ENCODE data around the gene DEAF1. TPM values are rescaled to one million over a fixed set of nuclear protein-coding genes. Genes with fewer than 3 reads are reported as not detected.

The DEAF1 gene
- total RNA-seq, 1 donor from 2014 or later: 72.0 TPM

- intact Hi-C loops (cut with micrococcal nuclease): no loop called here
- Mint-ChIP-seq H3K4me1 (ENCODE audit: low read depth) (peaks cover 5% of the 10 kb centered on the region), H3K9me3 (no peaks in the 10 kb centered on the region), H3K27me3 (ENCODE audit: low read depth) (peaks cover 10% of the 10 kb centered on the region), H3K27ac (no peak overlapping the region), H3K36me3 (ENCODE audit: low read depth) (peaks cover 2% of the 10 kb centered on the region), H3K4me3 (ENCODE audit: low read depth) (no peak overlapping the region)
- no peak for DNase-seq (ENCODE audit: low spot score)
Measured at GRCh38 chr11:702462-703461, 7.7 kb upstream of the DEAF1 start.

- peaks cover 13% of the 10 kb centered on the region for H3K4me1 Mint-ChIP-seq (ENCODE audit: low read depth)
- no peaks in the 10 kb centered on the region for H3K9me3 Mint-ChIP-seq
- intact Hi-C loops (cut with micrococcal nuclease): no loop called here
- H3K27me3 Mint-ChIP-seq (ENCODE audit: low read depth): peaks cover 2% of the 10 kb centered on the region
- H3K36me3 Mint-ChIP-seq (ENCODE audit: low read depth): peaks cover 2% of the 10 kb centered on the region
- no peak for DNase-seq (ENCODE audit: low spot score)
- no peak overlapping the region for H3K27ac Mint-ChIP-seq
- H3K4me3 Mint-ChIP-seq (ENCODE audit: low read depth): no peak overlapping the region
Measured at GRCh38 chr11:701741-702461, 6.9 kb upstream of the DEAF1 start.

- DNase-seq (ENCODE audit: low spot score): no peak
- no peak overlapping the region for H3K27ac Mint-ChIP-seq
- intact Hi-C loops (cut with micrococcal nuclease): no loop called here
- H3K9me3 Mint-ChIP-seq: no peaks in the 10 kb centered on the region
- H3K27me3 Mint-ChIP-seq (ENCODE audit: low read depth): no peaks in the 10 kb centered on the region
- H3K36me3 Mint-ChIP-seq (ENCODE audit: low read depth): peaks cover 2% of the 10 kb centered on the region
- no peak overlapping the region for H3K4me3 Mint-ChIP-seq (ENCODE audit: low read depth)
- peaks cover 19% of the 10 kb centered on the region for H3K4me1 Mint-ChIP-seq (ENCODE audit: low read depth)
Measured at GRCh38 chr11:699753-700152, 4.7 kb upstream of the DEAF1 start.

- Mint-ChIP-seq H3K27me3 (ENCODE audit: low read depth) (no peaks in the 10 kb centered on the region), H3K27ac (no peak overlapping the region), H3K36me3 (ENCODE audit: low read depth) (peaks cover 2% of the 10 kb centered on the region), H3K4me1 (ENCODE audit: low read depth) (peaks cover 19% of the 10 kb centered on the region), H3K4me3 (ENCODE audit: low read depth) (no peak overlapping the region), H3K9me3 (no peaks in the 10 kb centered on the region)
- intact Hi-C loops (cut with micrococcal nuclease): no loop called here
- no peak for DNase-seq (ENCODE audit: low spot score)
Measured at GRCh38 chr11:699116-699508, 4.1 kb upstream of the DEAF1 start.

GRCh38 chr11:698493-699115, 3.6 kb upstream of the DEAF1 start:
- Mint-ChIP-seq H3K9me3 (no peaks in the 10 kb centered on the region), H3K36me3 (ENCODE audit: low read depth) (peaks cover 4% of the 10 kb centered on the region), H3K4me1 (ENCODE audit: low read depth) (peaks cover 20% of the 10 kb centered on the region), H3K4me3 (ENCODE audit: low read depth) (no peak overlapping the region), H3K27ac (no peak overlapping the region), H3K27me3 (ENCODE audit: low read depth) (no peaks in the 10 kb centered on the region)
- DNase-seq (ENCODE audit: low spot score): no peak
- intact Hi-C loops (cut with micrococcal nuclease): no loop called here

GRCh38 chr11:697811-698311, 2.8 kb upstream of the DEAF1 start:
- H3K36me3 Mint-ChIP-seq (ENCODE audit: low read depth): peaks cover 11% of the 10 kb centered on the region
- no peaks in the 10 kb centered on the region for H3K9me3 Mint-ChIP-seq
- intact Hi-C loops (cut with micrococcal nuclease): loop anchor here (2.0 kb wide), 1 partner anchor 137 kb away; the partner anchor contains the start of genes LMNTD2 and RASSF7
- peak overlapping the region; percentile 52 for H3K27ac Mint-ChIP-seq
- DNase-seq (ENCODE audit: low spot score): no peak
- H3K4me3 Mint-ChIP-seq (ENCODE audit: low read depth): peak overlapping the region; percentile 30
- no peaks in the 10 kb centered on the region for H3K27me3 Mint-ChIP-seq (ENCODE audit: low read depth)
- peaks cover 28% of the 10 kb centered on the region for H3K4me1 Mint-ChIP-seq (ENCODE audit: low read depth)

GRCh38 chr11:696955-697491, 2.0 kb upstream of the DEAF1 start:
- H3K4me1 Mint-ChIP-seq (ENCODE audit: low read depth): peaks cover 34% of the 10 kb centered on the region
- no peaks in the 10 kb centered on the region for H3K27me3 Mint-ChIP-seq (ENCODE audit: low read depth)
- no peak for DNase-seq (ENCODE audit: low spot score)
- H3K4me3 Mint-ChIP-seq (ENCODE audit: low read depth): peak overlapping the region; percentile 83
- peaks cover 14% of the 10 kb centered on the region for H3K36me3 Mint-ChIP-seq (ENCODE audit: low read depth)
- H3K27ac Mint-ChIP-seq: no peak overlapping the region
- intact Hi-C loops (cut with micrococcal nuclease): loop anchor here (1.0 to 2.0 kb wide), 2 partner anchors 26 to 136 kb away; partner anchors contain the start of genes LMNTD2 and RASSF7
- no peaks in the 10 kb centered on the region for H3K9me3 Mint-ChIP-seq

- no peaks in the 10 kb centered on the region for H3K27me3 Mint-ChIP-seq (ENCODE audit: low read depth)
- peak within 1 kb of the TSS; percentile 89 for H3K27ac Mint-ChIP-seq
- peak; percentile 98 for DNase-seq (ENCODE audit: low spot score)
- H3K9me3 Mint-ChIP-seq: no peaks in the 10 kb centered on the region
- H3K36me3 Mint-ChIP-seq (ENCODE audit: low read depth): peaks cover 22% of the 10 kb centered on the region
- H3K4me1 Mint-ChIP-seq (ENCODE audit: low read depth): peaks cover 47% of the 10 kb centered on the region
- peak within 1 kb of the TSS; percentile 83 for H3K4me3 Mint-ChIP-seq (ENCODE audit: low read depth)
- intact Hi-C loops (cut with micrococcal nuclease): loop anchor here (1.0 to 2.0 kb wide), 3 partner anchors 28 to 135 kb away; partner anchors contain the start of genes GATD1, LMNTD2 and RASSF7
Measured at GRCh38 chr11:695538-696248, 671 bp upstream of the DEAF1 start, which contains the start of gene TMEM80. TMEM80 (plus strand) TSS chr11:695816; CDS start chr11:695828, 12 bp downstream.

GRCh38 chr11:695288-695537, 191 bp upstream of the DEAF1 start:
- peak overlapping the region; percentile 83 for H3K4me3 Mint-ChIP-seq (ENCODE audit: low read depth)
- H3K27me3 Mint-ChIP-seq (ENCODE audit: low read depth): no peaks in the 10 kb centered on the region
- peaks cover 21% of the 10 kb centered on the region for H3K36me3 Mint-ChIP-seq (ENCODE audit: low read depth)
- peaks cover 49% of the 10 kb centered on the region for H3K4me1 Mint-ChIP-seq (ENCODE audit: low read depth)
- no peak for DNase-seq (ENCODE audit: low spot score)
- H3K27ac Mint-ChIP-seq: peak overlapping the region; percentile 89
- no peaks in the 10 kb centered on the region for H3K9me3 Mint-ChIP-seq
- intact Hi-C loops (cut with micrococcal nuclease): loop anchor here (1.0 kb wide), 1 partner anchor 82 kb away; the partner anchor contains the start of gene GATD1

- Mint-ChIP-seq H3K4me1 (ENCODE audit: low read depth) (peaks cover 49% of the 10 kb centered on the region), H3K9me3 (no peaks in the 10 kb centered on the region)
- intact Hi-C loops (cut with micrococcal nuclease): no loop called here
Measured at GRCh38 chr11:693887-694562, 997 bp downstream of the DEAF1 start.

GRCh38 chr11:693415-693831, 1.6 kb downstream of the DEAF1 start:
- H3K4me3 Mint-ChIP-seq (ENCODE audit: low read depth): peak overlapping the region; percentile 86
- peaks cover 30% of the 10 kb centered on the region for H3K36me3 Mint-ChIP-seq (ENCODE audit: low read depth)
- H3K27ac Mint-ChIP-seq: peak overlapping the region; percentile 86
- no peaks in the 10 kb centered on the region for H3K27me3 Mint-ChIP-seq (ENCODE audit: low read depth)
- DNase-seq (ENCODE audit: low spot score): no peak
- intact Hi-C loops (cut with micrococcal nuclease): no loop called here
- peaks cover 49% of the 10 kb centered on the region for H3K4me1 Mint-ChIP-seq (ENCODE audit: low read depth)
- no peaks in the 10 kb centered on the region for H3K9me3 Mint-ChIP-seq

More at GRCh38 chr11:693887-694562, 997 bp downstream of the DEAF1 start:
- peaks cover 30% of the 10 kb centered on the region for H3K36me3 Mint-ChIP-seq (ENCODE audit: low read depth)
- DNase-seq (ENCODE audit: low spot score): no peak
- peak overlapping the region; percentile 86 for H3K4me3 Mint-ChIP-seq (ENCODE audit: low read depth)
- H3K27me3 Mint-ChIP-seq (ENCODE audit: low read depth): no peaks in the 10 kb centered on the region
- peak overlapping the region; percentile 86 for H3K27ac Mint-ChIP-seq

Measured in activated T-helper 2 cell treated with anti-CD3 and anti-CD28 coated beads, Interferon-gamma antibody, Interleukin-2, Interleukin-4, amounts not matched to agents 10 μg/mL and 5 μg/mL and 100 μg/mL, durations not matched to agents 14 hours and 24 hours and 36 hours (primary cell).